ENCODE results near the gene SH2D7.

SH2D7 gene

GRCh38 chr15:78061963-78062427 lies 30.4 kb upstream of the SH2D7 start:
- DNase-seq, result no peak

DNA sequence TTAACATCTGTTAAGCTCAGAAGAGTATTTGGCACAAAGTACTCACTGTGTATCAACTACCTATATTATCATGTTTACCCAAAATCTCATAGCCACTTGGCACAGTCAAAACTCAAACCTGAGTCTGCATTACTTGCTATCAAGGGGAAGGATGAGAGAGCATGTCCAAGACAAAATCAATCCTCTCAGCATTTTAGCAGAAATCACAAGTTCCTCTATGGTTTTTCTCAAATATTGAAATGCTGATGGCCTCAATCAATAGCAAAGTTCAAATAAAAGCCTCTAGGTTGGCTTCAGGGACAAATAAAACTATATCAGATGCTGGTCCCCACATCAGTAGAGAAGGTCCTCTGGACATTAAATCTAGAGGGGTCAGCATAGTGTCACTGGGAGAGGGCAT lies 29.1 kb upstream of the SH2D7 start:
- DNase-seq, result no peak

DNA sequence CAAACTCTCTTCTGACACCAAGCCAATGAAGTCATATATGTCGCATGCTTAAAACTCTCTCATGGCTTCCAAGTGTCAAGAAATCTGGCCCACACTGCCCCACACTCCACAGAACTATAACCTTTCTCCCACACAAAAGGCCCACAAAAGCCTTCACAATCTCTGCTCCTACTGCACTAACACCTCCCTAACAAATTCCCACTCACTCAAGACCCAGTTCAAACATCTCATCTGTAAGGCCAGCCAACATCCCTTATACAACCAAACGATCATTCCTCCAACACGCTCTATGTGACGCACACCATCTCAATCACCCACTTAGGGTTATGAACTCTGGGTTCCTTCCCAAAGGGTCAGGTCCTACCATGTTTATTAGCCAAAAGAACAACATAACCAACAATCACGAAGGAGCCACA lies 28.4 kb upstream of the SH2D7 start:
- DNase-seq, result no peak

DNA sequence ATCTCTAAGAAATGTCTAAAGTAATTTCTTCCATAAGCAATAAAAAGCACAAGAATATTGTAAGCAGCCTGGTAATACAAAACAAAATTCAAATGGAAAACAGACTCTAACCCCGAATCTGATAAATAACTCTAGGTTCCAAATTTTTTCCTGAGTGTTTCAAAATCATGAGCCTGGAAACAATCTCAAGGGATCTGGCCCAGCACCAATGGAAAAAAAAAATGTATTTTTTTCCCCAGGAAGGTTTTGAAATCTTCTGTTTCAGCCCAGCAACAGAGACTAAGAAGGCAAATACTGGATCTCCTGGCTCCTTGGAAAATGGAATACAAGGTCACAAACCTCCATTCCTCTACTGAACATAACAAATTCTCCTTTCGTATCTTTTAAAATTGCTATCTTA lies 27.8 kb upstream of the SH2D7 start:
- DNase-seq, result no peak

DNA sequence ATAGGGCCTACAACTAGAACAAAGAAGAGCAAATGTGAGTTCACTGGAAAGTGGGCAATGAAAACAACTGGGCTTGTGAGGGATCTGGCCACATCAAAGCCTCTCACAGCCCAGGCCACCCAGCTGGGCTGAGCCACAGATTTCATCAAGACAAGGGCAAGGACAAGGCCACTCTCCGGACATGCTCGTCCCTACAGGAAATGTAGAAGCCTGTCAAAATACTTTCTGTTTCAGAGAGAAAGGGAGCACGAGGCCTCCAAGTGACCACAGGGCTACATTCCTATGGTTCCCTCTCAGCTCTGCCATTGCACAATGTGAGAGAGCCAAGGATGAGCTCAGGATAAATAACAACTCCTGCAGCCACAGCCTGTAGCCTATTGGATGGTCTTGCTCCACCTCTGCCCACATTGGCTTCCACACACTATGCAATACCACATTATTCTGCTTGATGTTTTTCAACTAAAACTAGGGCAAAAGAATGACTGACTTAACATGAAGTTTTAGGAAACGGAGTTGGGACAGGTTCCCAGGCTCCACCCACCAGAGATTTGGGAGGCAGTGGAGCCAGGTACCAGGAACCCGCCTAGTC lies 27.0 kb upstream of the SH2D7 start:
- peak; percentile 31 for DNase-seq

DNA sequence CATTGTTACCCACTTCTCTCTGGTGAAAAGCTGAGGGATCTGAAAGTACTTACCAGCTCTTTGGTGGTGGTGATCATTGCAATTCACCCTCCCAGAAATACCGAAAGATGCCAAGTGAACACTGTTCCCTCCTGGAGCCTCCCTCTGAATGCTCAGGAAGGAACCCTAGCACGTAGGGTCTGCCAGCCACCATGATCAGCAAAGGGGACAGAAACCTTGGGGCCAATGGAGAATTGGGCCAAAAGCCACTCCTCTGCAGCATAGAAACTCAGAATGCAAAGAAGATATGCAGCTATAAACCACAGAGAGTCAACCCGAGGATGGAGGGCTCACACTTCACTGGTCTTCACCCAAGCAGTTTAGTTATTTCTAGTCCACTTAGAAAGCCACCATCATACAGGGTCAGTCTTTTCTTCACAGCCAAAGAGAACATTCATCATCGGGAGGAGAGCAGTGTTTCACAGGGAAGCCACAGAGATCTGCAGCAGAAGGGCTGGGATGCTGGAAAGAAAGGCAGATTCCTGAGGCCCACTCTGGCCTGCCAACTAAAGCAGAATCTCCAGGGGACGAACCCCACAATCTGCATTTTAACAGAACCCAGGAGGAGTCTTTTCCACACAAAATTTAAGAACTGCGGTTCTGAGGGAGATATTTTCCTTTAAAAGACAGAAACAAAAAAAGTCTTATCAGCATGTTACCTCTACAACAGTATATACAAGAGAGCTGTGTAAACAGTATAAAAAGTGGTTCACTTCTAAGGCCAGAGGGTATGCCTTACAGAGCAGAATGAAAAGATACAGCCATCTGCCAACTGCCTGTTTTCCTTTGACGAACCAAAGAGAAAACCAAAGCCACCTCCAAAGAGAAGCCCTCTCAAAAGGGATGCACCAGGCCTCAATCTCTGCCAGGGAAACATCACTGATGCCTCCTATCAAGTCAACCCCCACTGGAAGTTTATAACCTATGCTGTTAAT lies 26.1 kb upstream of the SH2D7 start:
- no peak for DNase-seq

GRCh38 chr15:78067328-78068228 lies 24.8 kb upstream of the SH2D7 start:
- DNase-seq, result no peak

- DNase-seq, result no peak
These were observed 23.3 kb upstream of the SH2D7 start for GRCh38 chr15:78069052-78069414.

DNA sequence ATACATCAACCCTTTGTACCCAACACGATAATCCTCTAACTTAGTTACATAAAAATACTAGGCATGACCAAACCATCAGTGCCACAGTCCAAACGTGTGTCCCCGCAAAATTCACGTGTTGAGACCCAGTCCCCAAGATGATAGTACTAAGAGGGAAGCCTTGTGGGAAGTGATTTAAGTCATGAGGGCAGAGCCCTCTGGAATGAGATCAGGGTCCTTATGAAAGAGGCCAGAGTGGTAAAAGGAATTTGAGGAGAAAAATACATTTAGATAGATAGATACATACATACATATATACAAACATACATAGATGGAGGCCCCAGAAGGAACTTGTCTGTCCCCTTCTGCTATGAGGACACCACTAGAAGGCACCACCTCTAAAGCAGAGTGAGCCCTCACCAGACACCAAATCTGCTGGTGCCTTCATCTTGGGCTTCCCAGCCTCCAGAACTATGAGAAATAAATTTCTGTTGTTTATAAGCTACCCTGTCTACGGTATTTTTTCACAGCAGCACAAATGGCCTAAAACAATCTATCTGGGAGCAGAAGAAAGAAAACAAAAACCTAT lies 22.8 kb upstream of the SH2D7 start:
- no peak for DNase-seq

GRCh38 chr15:78070049-78070700 lies 22.2 kb upstream of the SH2D7 start:
- DNase-seq, result no peak

GRCh38 chr15:78071383-78071782 lies 21.0 kb upstream of the SH2D7 start:
- DNase-seq, result no peak

DNA sequence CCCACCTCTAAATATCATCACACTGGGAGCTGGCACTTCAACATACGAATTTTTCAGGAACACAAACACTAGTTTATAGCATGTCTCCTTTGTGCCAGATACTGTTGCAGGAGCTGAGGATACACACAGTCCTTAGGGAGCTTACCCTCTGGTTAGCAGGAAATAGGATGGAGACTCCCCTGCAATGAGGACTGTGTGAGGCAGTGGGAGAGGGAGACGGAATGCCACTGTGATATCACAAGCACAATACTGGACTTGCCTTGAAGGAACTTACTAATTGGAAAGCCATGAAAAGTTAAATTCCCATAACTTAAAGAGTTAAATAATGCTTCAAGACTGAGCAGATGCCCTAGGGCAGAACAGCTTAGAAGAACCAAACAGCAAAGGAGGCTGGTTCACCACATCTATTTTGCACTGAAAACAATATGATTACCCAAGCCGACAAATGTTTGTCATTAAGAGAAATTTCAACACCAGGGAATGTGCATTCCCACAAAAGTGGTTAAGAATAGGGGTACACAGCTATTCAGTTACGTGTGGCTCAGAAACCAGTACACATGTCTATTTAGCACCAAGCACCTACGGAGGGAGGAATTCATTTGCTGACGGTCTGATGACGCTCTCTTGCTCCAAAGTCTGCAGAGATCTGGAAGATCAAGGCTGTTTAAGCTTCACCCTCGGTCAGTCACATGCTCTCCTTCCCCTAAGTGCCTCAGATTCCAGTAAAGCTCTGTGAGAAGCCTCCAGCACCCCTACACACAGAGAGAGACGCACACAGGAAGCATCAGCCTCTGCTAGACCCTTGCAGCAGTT lies 20.1 kb upstream of the SH2D7 start:
- no peak for DNase-seq

GRCh38 chr15:78073046-78073787 lies 19.1 kb upstream of the SH2D7 start:
- no peak for DNase-seq

DNA sequence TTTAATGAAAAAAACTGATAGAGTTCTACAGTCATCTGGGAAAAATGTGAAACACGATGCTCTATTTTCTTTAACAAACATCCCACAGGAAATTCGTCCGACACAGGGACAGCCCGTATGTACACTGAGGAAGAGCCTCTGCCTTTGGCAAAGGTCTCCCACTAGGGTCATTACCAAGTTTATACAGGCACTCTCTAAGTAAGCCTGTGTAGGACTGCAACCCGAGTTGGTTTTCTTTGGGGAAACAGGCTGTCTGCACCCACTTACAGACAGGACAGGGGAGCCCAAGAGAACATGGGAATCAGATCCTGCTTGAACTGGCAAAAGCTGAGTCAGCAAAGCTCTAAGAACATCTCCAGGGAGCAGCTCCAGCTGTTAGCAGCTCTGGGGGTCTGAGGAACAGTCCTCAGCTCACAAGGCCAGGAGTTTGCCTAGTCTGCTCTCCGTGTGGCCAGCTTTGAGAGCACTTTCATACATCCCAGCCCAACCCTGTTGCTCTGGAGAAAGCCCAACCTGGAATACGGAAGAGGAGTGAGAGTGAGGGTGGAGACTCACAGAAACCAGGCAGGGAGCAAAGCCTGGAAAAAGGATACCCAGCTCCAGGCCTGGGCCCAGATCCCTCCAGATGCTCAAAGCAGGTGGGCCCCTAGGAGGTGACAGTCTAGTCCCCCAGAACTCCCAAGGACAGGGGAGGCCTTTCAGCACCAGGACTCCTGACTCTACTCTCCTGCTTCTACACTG lies 16.7 kb upstream of the SH2D7 start:
- no peak for DNase-seq

- no peak for DNase-seq
These were observed 15.9 kb upstream of the SH2D7 start for GRCh38 chr15:78076231-78077052.

DNA sequence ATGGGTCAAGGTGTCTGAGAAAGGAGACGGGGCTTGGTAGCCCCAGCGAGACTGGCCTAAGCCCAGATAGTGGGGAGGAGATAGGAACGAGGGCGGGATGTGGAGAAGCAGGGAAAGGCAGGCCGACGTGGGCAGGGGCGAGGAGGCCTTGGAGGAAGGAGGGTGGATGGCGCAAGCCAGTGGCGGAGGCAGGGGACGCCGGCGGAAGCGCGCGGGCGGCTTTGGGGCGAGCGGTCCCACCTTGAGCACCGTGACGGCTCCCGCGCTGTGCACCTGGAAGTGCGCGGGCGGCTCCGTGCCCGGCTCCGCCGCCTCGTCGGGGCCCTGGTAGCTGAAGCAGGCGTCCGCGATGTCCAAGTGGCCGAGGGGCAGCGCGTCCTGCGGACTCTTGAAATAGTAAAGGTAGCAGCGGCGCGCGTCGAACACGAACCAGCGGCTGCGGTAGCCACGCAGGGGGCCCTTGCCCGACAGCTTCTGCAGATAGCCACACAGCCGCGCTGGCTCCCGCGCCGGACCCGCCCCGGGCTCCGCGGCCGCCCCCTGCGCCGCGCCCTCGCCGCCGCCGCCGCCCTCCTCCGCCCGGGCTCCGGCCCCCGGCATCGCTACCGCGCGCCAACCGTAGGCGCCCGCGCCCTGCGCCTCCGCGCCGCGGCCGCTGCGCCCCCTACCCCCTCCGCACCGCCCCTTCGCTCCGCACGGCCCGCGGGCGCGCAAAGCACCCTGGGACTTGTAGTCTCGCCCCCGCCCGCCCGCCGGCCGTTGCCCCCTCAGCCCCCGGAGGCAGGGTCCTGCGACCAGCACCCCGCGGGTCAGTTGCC lies 15.1 kb upstream of the SH2D7 start, which contains the start of gene TBC1D2B:
Gene TBC1D2B (minus strand): TSS at position 659 of the 818 bp plus-strand sequence. CDS start 59 bp downstream, at position 600.
- DNase-seq, result no peak

GRCh38 chr15:78077871-78078210 lies 14.5 kb upstream of the SH2D7 start:
- DNase-seq, result no peak

Data from SIG-M5 (cell line).